Glomerular visceral epithelial cell (primary cell): ENCODE results near the gene NHERF2.

Experiments used
- DNase-seq: peaks from one replicate; pipeline ENCODE4 v3.0.0-alpha.2; 2016; ENCODE audit errors: extremely low spot score

NHERF2 gene

GRCh38 chr16:2026461-2027023 is at the start of gene NHERF2:
TSS of gene NHERF2 (plus strand) at chr16:2026902. CDS start at chr16:2027006, 104 bp downstream.
- peak; percentile 34 for DNase-seq

- no peak for DNase-seq
These were observed 49.5 kb upstream of the NHERF2 start for GRCh38 chr16:1976951-1977874.

- no peak for DNase-seq
These were observed 48.8 kb upstream of the NHERF2 start for GRCh38 chr16:1977875-1978268.

GRCh38 chr16:1978476-1979120 is 48.1 kb upstream of the NHERF2 start:
- DNase-seq, result no peak

GRCh38 chr16:1979271-1980029 is 47.3 kb upstream of the NHERF2 start:
- DNase-seq, result no peak

- DNase-seq, result no peak
These were observed 46.5 kb upstream of the NHERF2 start for GRCh38 chr16:1980030-1980769.

- no peak for DNase-seq
These were observed 46.0 kb upstream of the NHERF2 start for GRCh38 chr16:1980770-1981087.

DNA sequence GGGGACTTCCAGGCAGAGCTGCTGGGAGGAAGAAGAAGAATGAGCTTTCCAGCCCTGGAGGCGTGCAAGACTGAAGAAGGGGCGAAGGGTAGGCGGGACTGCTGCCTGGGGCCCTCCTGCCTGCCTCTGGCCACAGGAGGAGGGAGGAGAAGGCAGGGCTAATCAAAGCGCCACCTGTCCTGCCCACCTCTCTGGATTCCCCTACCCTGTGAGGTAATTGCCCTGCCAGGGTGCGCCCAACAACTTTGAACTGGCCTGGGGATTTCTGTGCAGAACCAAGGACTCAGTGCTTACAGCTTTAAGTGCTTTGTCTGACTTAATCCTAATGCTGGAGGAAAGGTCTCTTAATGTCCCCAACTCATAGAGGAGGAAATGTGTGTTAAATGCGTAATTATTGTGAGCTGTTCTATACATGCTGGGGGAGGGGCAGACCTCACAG is 45.3 kb upstream of the NHERF2 start, which contains the start of gene NOXO1:
TSS of gene NOXO1 (minus strand) at position 72 of the 439 bp plus-strand sequence. CDS start 290 bp downstream, outside the sequence.
- no peak for DNase-seq

- DNase-seq, result no peak
These were observed 44.7 kb upstream of the NHERF2 start for GRCh38 chr16:1982013-1982433.

DNA sequence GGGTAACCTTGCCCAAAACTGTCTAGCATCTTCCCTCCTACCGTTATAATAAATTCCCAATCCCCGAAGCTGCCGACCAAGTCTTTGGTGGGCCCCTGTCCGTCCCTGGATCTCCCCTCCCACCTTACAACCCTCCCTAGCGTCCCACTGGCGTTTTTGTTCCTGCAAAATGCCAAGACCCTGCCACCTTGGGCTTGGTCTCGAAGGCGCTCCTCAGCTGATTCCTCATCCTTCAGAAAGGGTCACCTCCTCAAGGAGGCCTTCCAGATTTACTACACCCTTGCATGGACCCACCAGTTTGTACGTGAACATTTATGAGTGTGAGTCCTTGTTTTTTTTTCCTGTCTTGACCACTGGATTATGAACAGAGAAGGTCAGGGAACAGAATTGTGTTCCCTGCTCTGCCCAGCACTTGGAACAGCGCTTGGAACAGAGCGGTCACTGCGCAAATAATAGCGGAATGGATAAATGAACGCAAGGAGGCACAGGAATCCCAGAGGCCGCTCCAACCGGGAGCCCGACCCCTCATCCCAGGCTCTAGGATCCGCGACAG is 43.6 kb upstream of the NHERF2 start:
- DNase-seq, result no peak

- peak; percentile 93 for DNase-seq
These were observed 43.0 kb upstream of the NHERF2 start, which contains the start of gene GFER for GRCh38 chr16:1983544-1984346. TSS of gene GFER (plus strand) at chr16:1984193. CDS start at chr16:1984219, 26 bp downstream.

DNA sequence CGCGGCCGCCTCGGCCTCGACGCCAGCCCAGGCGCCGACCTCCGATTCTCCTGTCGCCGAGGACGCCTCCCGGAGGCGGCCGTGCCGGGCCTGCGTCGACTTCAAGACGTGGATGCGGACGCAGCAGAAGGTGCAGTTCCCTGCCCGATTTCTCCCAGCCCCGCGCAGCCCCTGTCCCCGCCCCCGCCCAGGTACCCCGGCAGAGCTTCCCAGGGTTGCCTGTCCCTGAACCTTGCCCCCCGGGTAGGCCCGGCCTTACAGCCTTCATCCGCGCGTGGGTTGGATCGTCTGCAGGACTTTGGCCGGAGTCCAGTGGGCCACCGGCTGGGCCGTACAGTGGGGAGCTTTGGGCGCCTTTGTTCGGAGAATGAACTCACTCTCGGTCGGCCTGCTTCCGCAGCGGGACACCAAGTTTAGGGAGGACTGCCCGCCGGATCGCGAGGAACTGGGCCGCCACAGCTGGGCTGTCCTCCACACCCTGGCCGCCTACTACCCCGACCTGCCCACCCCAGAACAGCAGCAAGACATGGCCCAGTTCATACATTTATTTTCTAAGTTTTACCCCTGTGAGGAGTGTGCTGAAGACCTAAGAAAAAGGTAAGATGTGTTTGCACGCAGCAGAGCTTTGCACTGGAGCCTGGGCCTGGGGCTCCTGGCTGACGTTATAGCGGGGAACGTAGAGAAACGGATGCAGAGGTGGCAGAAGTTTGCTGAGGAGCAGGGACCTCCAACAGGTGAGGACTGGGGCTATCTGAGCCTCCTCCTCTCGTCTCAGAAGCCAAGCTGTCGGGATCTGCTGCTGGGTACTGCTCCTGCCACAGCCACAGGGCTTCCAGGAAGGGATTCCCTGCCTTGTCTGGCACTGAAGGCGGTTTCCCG is 42.1 kb upstream of the NHERF2 start:
- peak; percentile 38 for DNase-seq

DNA sequence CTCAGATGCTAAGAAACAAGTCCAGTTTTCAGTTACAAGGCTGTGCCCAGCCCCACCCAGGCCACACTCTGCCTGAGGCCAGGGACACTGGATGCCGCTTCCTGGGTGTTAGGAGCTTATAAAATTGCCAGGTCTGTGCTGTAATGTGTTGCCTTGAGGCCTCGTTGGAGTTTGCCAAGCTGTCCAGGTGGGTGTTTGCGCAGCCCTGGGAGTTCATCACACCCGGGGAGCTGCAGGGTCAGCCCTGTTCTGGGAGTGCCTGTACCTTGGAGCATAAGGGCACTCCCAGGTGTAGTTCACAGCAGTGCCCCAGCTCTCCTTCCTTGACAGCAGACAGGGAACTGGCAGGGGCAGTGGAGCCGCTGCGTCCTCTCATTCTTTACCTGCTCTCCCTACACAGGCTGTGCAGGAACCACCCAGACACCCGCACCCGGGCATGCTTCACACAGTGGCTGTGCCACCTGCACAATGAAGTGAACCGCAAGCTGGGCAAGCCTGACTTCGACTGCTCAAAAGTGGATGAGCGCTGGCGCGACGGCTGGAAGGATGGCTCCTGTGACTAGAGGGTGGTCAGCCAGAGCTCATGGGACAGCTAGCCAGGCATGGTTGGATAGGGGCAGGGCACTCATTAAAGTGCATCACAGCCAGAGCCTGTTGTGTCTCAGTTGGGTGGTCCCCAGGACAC is 41.1 kb upstream of the NHERF2 start:
- no peak for DNase-seq

- no peak for DNase-seq
These were observed 39.5 kb upstream of the NHERF2 start for GRCh38 chr16:1987198-1987597.

DNA sequence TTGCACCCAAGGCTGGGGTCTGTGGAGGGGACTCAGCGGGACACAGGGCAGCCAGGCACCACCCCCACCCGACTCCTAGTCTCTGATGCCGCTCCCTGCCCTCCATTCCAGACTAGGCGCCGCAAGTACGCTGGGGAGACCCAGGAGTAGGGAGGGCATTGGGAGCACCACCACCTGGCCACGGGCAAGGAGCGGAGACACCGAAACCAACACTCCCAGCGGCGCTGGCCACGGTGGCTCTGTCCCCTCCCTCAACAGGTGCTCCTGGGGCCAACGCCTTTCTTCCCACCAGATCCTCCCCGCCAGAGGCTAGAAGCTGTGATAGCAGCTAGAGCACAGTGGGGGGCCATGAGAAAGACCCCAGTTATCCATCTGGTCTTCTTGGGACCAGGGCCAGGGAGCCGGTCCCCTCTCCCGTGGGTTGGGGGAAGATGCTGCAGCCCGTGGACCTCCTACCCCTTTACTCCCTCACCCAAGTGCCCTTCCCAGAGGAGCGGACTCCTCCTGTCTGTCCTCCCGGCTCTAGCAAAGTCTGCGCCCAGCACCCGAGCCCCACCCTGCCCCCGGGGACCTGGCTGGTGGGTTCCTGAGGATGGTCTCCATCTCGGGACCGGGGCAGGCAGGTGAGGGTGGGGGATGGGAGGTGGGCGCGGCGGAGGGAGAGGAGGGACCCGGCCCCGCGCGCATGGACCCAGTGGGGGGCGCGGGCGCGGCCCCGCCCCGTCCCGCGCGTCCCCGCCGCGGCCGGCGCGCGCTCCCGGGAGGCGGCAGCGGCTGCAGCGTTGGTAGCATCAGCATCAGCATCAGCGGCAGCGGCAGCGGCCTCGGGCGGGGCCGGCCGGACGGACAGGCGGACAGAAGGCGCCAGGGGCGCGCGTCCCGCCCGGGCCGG is 37.2 kb upstream of the NHERF2 start, which contains the start of gene SYNGR3:
TSS of gene SYNGR3 (plus strand) at position 762 of the 892 bp plus-strand sequence. CDS start 133 bp downstream, outside the sequence.
- no peak for DNase-seq

DNA sequence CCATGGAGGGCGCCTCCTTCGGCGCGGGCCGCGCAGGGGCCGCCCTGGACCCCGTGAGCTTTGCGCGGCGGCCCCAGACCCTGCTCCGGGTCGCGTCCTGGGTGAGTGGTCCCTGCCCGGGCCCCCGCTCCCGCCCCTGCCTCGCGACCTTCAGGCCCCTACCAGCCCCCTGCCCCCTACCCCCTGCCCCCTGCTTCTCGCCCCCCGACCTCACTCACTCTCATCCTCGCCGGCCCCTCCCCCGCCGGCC is 36.7 kb upstream of the NHERF2 start:
- DNase-seq, result no peak

- no peak for DNase-seq
These were observed 36.2 kb upstream of the NHERF2 start for GRCh38 chr16:1990351-1991134.
